M059J (cell line): ENCODE results near the gene PPP3CA. TPM values are rescaled to one million over a fixed set of nuclear protein-coding genes. Genes with fewer than 3 reads are reported as not detected.
A peak's percentile ranks its signal among the peaks of the same experiment; 100 is the strongest.

Experiments
- DNase-seq: peaks from one replicate; pipeline ENCODE4 v3.0.0-alpha.2; 2012; ENCODE audit warnings: low read depth
- total RNA-seq: library from RNA; depleted of rRNA; stranded (reverse); fragments of >200 nt; shearing (Covaris generic); gene quantifications from 2 replicates; pipeline ENCODE4 v1.2.3, GENCODE V29; 2014

The PPP3CA gene
- total RNA-seq, 1 experiment from 2014 or later = 30.3 TPM

DNA sequence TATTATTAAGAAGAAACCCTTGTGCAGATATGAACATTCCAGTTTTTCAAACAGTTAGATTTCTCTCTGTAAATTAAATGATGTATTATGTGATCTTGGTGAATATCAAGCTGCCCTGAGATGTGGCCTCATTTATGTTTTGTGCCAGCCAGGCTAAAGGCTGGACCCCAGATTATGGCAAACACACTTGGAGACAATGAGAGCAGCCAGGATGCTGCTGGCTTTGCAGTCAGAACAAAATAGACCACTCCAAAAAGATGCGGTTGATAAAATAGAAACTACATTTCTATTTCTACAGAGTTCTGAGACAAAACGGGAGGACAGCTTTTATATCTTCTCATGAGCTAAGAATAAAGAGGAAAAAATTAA is 296.5 kb downstream of the PPP3CA start:
- DNase-seq = no peak

DNA sequence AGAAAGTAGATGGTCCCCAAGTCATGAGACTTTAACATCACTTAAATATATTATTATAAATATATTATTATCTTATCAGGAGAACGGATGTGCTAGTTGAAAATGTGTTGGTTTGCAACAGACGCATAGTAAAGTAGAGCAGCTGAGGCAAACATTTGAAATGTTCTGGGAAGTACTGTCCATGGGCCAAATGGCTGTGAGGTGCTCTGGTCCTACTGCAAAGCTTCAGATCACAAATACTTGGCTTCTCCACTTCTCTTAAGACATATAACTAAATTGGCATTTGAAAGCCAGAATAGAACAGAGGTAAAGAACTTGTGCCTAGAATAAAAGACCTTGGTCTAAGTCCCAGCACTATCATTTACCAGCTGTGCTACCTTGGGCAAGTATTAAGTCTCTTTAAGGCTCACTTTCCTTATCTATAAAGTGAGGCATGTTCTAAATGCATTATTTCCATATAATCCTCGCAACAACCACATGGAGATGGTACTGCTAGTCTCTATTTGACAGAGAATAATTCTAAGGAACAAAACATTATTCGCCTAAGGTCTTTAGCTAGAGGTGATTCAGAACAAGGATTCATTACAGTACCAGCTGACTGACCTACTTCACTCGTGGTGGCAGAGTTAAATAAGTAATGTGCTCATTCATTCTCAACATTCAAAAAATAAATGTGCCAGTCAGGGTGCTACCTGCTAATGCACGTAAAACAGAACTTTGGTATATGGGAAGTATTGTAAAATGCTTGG is 297.1 kb downstream of the PPP3CA start:
- no peak for DNase-seq

DNA sequence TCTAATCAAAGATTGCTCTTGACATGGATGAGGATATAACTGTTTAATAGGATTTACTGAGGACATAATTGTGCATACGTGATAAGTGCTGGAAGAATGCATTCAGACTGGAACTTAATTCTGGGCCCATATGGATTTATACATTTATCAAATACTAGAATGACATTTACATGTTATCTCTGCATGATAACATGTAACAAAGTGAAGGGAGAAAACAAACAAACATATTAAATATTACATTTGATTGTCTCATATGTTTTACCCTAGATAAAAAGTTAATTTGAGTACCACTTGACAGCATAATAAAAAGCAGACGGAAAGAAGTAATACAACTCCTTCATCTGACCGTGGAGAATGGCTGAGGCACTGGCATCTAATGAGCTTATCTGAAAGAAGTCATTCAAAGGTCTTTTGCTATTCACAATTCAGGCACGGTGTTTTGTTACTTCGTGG is 297.8 kb downstream of the PPP3CA start:
- no peak for DNase-seq

DNA sequence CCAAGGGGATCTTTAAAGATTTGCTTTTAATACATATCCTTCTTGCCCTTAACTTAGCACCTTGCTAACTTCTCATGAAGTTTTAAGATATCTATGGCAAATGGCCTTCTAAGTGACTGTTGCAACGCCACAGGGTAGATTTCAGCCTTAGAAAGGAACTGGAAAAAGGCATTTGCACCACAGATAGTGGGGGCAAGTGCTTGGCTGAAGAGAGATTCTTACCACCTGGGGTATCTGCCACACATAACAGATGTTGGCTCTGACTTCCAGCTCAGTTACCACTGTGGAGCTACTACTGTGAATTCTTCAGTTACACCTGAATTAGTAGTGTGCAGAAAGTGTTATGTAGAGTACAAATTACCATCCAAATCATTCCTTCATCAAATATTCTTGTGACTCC is 302.6 kb downstream of the PPP3CA start:
- DNase-seq = no peak

DNA sequence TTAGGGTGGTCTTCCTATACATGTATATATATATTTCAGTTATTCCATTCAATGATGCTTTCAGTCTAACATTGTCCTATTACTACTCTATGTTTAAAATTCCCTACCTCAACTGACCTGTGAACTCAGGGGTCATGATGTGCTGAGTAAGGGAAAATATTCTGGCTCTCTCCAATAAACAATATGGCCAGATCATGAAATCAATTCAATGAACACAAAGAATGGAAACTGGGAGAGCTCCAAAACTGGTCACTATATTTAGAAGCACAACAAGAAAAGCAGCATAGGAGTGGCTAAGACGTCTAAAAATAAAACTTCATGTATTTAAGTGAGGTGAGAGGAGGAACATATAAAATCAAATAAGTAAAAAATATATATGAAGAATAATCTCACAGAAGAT is 304.5 kb downstream of the PPP3CA start:
- DNase-seq = no peak

DNA sequence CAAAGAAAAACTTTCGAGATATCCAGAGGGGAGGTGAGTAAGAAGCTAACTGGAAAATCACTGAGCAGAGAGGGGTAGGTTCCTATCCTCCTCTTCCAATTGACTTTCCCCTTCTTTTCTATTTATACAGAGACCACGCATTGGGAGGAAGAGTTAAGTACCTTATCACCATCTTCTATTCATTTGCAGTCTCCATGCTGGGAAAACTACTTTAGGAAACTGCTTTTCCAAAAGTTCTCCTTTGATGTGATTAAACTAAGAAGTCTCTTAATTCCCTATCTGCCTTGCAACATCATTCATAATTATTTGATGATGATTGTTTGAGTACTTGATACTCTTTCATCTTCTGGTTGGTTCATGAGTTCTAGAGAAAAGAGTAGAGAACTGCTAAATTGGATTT is 306.6 kb downstream of the PPP3CA start:
- DNase-seq = no peak

DNA sequence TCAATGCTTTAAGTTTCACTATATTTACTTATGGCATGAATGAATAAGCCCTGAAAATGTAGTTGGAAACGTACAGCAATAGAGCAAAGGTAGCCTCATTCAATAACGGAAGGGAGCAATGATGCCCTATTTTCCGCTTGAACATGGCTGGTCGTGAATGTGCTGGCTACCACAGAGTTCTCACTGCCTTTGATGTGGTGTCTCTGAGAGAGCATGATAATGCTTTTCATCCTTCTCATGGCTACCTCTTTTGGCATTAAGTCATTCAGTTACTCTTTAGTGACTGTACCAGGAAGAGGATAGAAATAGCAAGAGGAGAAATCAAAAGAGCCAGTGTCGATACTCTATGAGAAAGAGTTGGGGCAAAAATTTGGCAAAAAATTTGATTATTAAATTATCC is 308.0 kb downstream of the PPP3CA start:
- no peak for DNase-seq

DNA sequence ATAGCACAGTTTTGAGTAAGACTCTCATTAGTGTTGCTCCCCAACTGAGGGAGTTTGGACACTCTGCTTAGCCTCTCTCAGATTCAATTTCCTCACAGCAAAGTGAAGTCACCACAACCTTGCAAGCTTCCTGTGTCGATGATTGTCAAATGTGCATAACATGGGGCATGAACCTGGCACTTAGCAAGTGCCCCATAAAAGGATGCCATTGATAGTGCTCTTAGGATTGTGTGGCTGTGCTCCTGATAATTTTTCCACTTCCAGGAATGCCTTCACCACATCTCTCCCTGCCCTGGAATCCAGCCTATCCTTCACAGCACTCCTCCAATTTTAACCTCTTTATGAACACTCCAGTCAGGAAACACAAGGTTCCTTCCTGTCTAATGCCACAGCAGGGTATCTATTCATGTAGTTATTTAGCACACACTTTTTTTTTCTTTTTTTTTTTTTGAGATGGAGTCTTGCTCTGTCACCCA is 309.4 kb downstream of the PPP3CA start:
- peak; percentile 53 for DNase-seq

DNA sequence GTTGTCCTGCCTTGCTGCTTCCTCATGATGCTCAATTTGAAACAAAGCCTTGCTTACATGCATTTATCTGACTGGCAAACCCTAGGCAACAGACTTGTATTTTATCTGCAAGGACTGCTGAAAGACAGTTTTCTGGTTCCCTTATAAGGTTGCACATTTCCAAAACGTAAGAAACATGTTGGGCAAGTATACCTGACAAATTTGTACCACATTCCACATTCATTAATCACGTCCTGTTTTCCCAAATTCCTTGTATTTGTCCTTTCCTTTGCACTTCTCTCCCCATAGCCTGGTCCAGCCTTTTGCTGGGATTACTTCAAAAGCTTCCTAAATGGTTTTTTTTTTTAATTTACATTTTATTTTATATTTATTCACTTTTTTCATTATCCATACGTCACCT is 310.1 kb downstream of the PPP3CA start:
- DNase-seq = peak; percentile 51

DNA sequence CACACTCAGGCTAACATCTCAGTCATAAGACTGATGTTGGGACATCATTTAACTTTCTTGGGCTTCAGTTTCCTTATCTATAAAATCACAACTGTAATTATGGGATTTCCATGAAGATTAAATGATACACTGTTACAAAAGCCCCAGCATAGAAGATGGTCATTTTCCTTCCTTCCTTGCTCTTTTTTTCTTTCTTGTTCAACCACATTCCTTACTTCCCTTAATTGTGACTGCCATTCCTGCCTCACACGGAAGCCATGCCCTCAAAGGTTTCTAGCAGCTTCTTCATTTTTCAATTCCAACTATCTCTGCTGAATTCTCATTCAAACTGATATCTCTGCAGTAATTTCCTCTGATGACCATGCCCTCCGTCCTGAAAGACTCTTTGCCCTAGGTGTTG is 311.8 kb downstream of the PPP3CA start:
- no peak for DNase-seq

DNA sequence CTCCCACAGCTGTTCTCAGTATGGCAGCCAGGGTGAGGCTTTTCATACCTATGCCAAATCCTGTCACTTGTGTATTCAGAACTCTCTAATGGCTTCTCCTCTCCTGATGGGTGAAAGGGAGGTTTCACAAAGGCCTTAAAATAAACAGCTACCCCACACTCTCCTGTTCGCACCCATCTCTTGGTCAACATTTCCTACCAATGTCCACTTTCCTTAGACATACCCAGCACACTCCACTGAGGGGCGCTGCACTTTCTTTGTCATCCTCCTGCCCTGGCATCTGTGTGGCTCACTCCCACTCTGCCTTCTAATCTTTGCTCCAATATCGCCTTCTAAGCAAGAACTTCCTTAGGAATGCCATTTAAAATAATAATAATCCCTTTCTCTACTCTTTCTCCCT is 313.3 kb downstream of the PPP3CA start:
- no peak for DNase-seq

DNA sequence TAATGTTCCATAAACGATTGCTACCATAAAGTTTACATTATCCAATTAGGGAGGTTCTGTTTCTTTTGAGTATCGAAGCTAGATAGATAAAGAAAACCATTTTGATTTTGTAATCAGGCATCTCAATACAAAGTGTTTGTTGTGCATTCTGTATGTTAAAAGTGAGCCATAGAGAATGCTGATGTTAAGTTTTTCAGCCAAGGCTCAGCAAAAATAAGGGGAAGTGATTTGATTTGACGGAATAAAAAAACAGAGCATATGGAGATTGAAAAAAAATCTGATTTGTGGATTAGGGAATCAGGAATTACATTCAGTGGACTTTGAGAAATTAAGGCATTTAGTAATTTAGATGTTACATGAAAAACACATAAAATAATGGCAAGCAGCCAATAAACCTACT is 314.8 kb downstream of the PPP3CA start:
- no peak for DNase-seq

DNA sequence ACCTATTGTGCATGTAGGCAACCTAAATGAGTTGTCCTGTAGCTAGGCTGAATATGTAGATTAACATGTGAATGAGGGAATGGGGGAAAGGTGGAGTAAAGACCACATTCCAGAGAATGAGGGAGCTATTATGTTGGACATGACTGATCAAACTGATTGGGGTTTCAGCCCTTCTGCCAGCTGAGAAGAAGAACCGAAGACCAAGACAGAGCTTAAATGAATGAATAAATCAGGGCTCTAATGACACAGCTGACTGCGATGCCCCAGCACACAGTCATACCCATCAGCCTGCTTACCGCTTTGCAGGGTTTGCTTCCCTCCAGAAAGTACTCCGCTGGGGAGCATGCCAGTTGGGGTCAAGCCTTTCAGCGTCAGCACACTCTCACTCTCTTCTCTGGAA is 315.4 kb downstream of the PPP3CA start:
- no peak for DNase-seq

DNA sequence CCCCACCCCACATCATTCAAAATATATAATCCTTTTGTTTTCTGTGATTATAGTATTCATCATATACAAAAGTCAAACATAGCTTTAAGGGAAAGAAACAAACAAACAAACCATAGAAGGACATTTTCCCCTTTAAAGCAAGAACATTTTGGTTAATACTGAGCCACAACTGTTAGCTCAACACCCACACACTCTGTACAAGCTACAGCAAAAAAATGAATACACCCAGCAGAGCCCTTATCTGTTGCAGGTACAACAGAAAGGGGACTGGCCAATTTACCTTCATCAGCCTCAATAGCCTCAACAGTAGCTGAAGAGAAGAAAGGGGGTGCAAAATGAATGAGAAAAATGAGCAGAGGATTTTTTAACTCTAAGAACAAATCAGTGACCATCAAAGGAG is 318.4 kb downstream of the PPP3CA start:
- no peak for DNase-seq

DNA sequence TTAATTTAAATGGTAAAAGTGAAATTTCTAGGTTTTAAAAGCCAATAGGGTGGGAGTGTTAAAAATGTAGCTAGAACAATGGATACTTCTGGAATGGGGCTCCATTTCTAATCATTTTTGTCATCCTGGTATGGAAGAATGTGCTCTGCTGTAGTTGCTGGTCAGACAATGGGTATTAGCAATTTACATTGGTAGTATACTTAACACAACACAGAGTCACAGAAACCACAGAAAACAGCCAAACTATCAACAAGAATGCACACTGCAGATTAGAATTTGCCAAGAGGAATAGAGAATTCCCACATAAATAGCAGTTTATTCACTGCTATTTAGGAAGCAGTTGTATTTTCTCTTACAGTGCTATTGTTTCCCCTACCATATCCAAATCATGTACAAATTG is 319.6 kb downstream of the PPP3CA start:
- no peak for DNase-seq

DNA sequence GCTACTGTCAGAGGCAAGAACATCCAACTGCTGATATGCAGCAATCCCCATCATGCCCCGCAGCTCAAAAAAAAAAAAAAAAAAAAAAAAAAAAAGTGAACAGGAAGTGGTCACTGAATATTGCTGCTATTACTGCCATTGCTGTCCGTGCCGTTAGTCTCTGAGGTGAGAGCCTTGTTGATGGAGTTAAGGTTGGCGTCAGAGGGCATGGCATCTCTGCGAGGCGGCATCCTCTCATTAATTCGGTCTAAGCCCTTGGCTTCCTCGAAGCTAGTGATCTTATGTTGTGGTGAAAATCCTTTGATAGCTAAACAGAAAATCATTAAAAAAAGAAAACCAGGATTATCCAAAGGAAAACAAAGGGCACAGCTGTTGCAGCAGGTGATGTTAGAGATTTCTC is 321.6 kb downstream of the PPP3CA start:
- no peak for DNase-seq

DNA sequence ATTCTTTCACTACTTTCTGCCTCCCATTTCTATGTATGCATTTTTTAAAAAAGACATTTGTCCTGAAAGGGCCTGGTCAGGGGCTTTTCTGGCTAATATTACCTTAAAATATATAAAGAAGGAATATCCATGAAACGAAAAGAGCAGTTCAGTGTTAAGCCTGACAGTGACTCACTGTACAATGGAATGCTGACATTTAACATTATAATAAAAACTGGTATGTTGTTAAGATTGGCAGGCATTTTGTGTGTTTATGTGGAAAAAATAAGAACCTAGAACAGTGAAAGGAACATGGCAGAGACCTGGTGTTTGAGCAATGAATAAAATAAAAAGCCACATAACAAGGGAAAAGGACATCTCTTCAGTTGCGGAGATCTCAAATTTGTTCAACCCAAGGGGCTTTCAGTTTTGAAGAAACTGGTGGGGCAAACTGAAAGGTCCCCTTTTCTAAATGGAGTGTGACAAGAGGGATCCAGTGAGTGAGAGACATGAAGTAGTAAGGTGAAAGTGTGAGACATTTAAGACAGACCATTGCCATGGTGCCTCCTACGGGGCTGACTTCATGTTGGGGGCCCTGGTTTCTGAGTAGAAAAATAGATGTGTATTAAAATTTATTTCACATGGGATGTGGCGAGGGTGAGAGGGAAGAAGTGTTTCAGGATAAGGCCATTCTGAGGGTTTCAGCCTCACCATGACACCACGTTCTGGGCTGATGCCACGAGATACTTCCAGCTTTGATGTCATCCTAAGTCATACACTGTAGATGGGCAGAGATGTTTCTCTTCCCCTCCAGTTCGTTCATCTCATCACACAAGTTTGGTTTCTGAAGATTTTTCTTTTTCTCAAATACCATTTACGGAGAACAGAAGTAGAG is 324.9 kb downstream of the PPP3CA start:
- DNase-seq = peak; percentile 18

DNA sequence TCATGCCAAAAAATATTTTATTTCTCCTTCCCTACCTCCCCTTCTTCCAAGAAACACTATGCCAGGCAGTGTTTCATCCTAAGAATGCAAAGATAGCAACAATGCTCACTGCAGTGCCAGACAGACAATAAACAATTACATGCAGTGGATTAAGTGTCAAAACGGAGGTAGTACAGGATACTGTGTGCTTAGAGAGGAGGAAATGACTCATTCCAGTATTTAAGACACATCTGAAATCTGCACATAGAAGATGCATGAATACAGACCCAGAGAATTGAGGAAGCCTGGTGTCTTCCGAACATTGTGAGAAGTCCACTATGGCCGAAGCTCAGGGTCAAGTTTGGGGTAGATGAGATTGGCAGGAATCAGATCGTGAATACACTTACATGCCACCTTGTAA is 326.4 kb downstream of the PPP3CA start:
- DNase-seq = peak; percentile 69

DNA sequence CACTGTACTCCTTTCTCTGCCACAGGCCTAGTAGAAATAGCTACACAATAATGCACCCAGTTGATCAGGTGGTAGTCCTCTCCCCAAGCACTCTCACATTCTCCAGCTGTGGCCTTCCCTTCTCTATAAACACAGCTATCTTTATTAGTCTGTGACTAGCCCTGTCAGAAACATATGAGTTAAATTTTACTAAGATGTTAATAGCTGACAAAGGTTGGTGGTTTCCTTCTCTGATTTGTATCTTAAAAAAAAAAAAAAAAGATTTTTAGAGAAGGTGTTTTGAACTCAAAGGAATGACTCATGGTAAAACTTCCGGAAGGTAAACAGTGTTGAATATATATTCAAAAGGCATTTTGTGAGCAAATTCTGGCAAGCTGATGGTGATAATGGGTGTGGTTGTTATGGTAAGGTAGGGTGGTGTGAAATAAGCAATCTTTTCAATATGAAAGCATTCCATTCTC is 327.4 kb downstream of the PPP3CA start:
- peak; percentile 64 for DNase-seq

DNA sequence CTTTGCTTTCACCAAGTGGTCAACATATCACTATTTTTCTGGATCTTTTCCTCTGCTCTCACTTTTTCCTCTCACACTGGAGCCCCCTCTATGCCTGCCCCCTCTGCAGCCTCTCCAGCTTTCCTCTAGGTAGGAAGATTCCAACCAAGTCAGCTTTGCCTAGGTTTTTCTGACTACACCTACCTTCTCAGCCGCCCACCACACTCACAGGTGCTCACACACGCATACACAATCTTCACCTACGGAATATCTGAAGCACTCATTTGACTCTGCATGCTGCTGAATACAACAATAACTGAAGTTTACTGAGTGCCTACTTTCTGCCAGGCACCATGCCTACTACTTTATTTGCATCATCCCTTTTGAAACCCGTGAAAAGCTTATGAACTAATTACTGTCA is 328.0 kb downstream of the PPP3CA start:
- DNase-seq = no peak

DNA sequence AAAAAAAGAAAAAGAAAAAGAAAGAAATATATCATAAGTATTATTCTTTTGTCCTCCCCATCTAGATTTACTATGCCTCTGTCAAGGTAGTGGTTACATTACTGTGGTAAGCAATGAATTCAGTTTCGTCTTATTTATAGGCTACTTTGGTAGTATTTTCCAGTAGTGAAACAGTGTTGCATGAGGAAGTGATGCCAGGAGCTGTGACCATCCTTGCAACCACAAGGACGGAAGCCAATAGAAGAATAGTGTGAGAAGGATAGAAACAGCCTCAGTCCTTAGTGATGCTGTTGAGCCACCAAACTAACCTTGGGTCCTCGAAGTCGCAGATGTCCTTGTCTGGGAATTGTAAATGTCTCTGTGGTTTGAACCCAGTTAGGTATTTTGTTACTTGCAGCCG is 328.5 kb downstream of the PPP3CA start:
- no peak for DNase-seq

DNA sequence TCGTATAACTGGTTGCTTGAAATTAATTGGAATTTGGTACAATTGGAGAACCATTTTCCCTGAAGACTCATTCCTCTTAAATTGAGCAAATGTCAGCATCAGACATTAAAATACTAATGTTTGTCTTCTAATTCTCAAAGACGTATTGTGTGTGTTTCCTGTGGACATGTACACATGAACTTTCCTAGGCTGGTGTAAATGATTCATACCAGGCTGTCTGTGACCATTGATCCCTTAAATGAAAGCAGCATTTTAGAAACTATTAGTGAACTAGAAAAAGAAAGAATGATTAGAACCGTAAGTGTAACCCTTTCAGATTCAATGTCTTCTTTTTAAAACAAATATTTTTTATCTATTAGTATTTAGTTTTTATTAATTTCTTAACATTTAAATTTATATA is 332.9 kb downstream of the PPP3CA start:
- DNase-seq = no peak

DNA sequence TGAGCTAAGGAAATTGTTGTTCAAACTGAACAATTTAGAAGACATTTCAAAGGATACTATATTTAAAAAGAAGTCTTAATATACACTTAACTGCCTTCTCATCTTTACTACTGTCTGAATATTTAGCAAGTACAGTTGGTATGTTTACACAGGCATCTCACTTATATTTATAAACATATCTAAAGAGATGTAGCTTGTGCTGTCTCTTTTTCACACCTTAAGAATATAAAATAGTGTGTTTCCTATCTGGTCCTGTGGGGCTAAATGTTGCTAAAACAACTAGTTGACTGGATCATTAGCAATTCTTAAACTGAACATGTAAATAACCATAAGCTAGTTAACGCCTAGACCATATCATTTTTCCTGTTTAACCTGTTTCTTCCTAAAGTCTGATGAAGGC is 336.3 kb downstream of the PPP3CA start:
- DNase-seq = no peak
